GM19023 (cell line): Measurements from ENCODE around the gene OR8B3.
"Not testable (repeated sequence)": the region's sequence is repeated elsewhere in the genome, so short reads cannot be mapped to it uniquely, and the experiment has no call there.

Experiments used
- ATAC-seq: cut with Tn5 transposase; IDR thresholded peaks from one replicate; pipeline ENCODE4 v1.9.1; 2021; ENCODE audit warnings: mild to moderate bottlenecking, moderate library complexity; ENCODE audit not compliant: unreplicated experiment

Gene OR8B3

GRCh38 chr11:124398924-124399323, at the start of gene OR8B3:
Gene OR8B3, minus strand, starts transcription at chr11:124399024. Its CDS starts 1,673 bp downstream, at chr11:124397351.
- ATAC-seq = no peak

- no peak for ATAC-seq
Measured at GRCh38 chr11:124446916-124447315, 48.1 kb upstream of the OR8B3 start.

- ATAC-seq = no peak
Measured at GRCh38 chr11:124445646-124446150, 46.9 kb upstream of the OR8B3 start, which contains the start of gene OR8B8. Gene OR8B8, minus strand, starts transcription at chr11:124445696. Its CDS starts 4,611 bp downstream, at chr11:124441085.

GRCh38 chr11:124442847-124443246, 44.0 kb upstream of the OR8B3 start:
- ATAC-seq = no peak

- ATAC-seq = no peak
Measured at GRCh38 chr11:124442442-124442841, 43.6 kb upstream of the OR8B3 start.

GRCh38 chr11:124441519-124441918, 42.7 kb upstream of the OR8B3 start:
- ATAC-seq = no peak

- ATAC-seq = no peak
Measured at GRCh38 chr11:124441081-124441480, 42.3 kb upstream of the OR8B3 start.

GRCh38 chr11:124440608-124441007, 41.8 kb upstream of the OR8B3 start:
- ATAC-seq = no peak

- ATAC-seq = no peak
Measured at GRCh38 chr11:124434699-124435098, 35.9 kb upstream of the OR8B3 start.

GRCh38 chr11:124429599-124429998, 30.8 kb upstream of the OR8B3 start:
- ATAC-seq = no peak

- ATAC-seq = no peak
Measured at GRCh38 chr11:124424384-124424921, 25.6 kb upstream of the OR8B3 start, which contains the start of gene OR8B4. Gene OR8B4, minus strand, starts transcription at chr11:124424871. Its CDS starts 0 bp downstream, at chr11:124424871.

GRCh38 chr11:124421043-124421442, 22.2 kb upstream of the OR8B3 start:
- no peak for ATAC-seq

GRCh38 chr11:124415356-124415923, 16.6 kb upstream of the OR8B3 start:
- ATAC-seq = no peak

GRCh38 chr11:124409906-124410305, 11.1 kb upstream of the OR8B3 start:
- no peak for ATAC-seq

GRCh38 chr11:124405581-124405980, 6.8 kb upstream of the OR8B3 start:
- no peak for ATAC-seq

- ATAC-seq = not testable (repeated sequence)
Measured at GRCh38 chr11:124403186-124403585, 4.4 kb upstream of the OR8B3 start.

GRCh38 chr11:124402326-124402922, 3.6 kb upstream of the OR8B3 start:
- ATAC-seq = peak; percentile 81

- ATAC-seq = not testable (repeated sequence)
Measured at GRCh38 chr11:124396847-124397246, 2.0 kb downstream of the OR8B3 start.

- no peak for ATAC-seq
Measured at GRCh38 chr11:124394408-124394807, 4.4 kb downstream of the OR8B3 start.

GRCh38 chr11:124384399-124384798, 14.4 kb downstream of the OR8B3 start, which contains the start of gene OR8B2:
Gene OR8B2, minus strand, starts transcription at chr11:124384499. Its CDS starts 1,156 bp downstream, at chr11:124383343.
- ATAC-seq = no peak

GRCh38 chr11:124382857-124383256, 16.0 kb downstream of the OR8B3 start:
- not testable (repeated sequence) for ATAC-seq

- no peak for ATAC-seq
Measured at GRCh38 chr11:124380585-124380984, 18.2 kb downstream of the OR8B3 start.
